Measurements from ENCODE around the gene PAQR5. TPM values are rescaled to one million over a fixed set of nuclear protein-coding genes. Genes with fewer than 3 reads are reported as not detected.
A peak's percentile ranks its signal among the peaks of the same experiment; 100 is the strongest.

PAQR5 gene
- total RNA-seq, 1 experiment from 2014 or later = 9.4 TPM

DNA sequence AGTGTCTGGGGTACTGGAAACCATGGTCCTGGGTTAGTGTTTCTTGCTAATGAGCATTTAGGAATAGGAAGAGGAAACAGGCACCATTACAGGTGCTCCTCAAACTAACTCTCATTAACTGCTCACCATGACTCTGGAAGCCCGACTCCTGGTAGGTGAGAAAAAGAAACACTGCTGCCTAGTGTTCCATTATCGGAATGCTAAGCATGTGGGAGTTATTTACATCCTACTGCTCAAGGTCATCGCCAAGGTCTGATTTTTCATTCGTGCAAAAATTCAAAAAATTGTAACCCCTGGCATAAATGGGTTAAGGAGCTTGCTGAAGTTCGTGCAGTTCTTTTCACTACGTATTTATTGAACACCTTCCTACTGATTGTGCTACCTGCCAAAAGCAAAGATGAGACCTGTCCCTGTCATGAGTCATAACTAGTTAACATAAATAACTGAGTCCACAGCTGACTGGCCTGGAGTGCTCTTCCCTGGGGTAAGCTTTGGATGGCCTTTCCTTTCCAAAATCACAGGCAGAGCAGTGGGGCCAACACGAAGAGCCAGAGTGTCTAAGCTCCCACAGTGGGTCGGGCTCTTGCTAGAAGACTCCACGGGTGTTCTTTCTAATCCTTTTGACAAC is 22.7 kb upstream of the PAQR5 start:
- ATAC-seq = no peak
- no peaks in the 10 kb centered on the region for H3K27me3 Mint-ChIP-seq (ENCODE audit: low read depth)
- no peak overlapping the region for H3K4me3 Mint-ChIP-seq
- no peaks in the 10 kb centered on the region for H3K36me3 Mint-ChIP-seq
- TF ChIP-seq, protein P1, sequence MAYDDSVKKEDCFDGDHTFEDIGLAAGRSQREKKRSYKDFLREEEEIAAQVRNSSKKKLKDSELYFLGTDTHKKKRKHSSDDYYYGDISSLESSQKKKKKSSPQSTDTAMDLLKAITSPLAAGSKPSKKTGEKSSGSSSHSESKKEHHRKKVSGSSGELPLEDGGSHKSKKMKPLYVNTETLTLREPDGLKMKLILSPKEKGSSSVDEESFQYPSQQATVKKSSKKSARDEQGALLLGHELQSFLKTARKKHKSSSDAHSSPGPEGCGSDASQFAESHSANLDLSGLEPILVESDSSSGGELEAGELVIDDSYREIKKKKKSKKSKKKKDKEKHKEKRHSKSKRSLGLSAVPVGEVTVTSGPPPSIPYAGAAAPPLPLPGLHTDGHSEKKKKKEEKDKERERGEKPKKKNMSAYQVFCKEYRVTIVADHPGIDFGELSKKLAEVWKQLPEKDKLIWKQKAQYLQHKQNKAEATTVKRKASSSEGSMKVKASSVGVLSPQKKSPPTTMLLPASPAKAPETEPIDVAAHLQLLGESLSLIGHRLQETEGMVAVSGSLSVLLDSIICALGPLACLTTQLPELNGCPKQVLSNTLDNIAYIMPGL (CRISPR knock-in tag; IDR thresholded peaks at IDR 0.05) = no peak
- TF ChIP-seq NR3C1 (CRISPR knock-in tag; conservative IDR thresholded peaks at IDR 0.05; ENCODE audit: low read depth) = no peak
- ChIA-PET CTCF (interaction anchor here (0.6 to 1.0 kb wide), 3 partner anchors 51 to 217 kb away, joined by 3 to 4 read pairs (median 3); no protein-coding TSS in a partner anchor), POLR2A (no interaction called here)
- peak overlapping the region; percentile 63; the same call in 1 of the 2 replicates for H3K27ac Mint-ChIP-seq
- H3K9me3 Mint-ChIP-seq = no peaks in the 10 kb centered on the region
- peaks cover 32% of the 10 kb centered on the region for H3K4me1 Mint-ChIP-seq
- no peak for DNase-seq (ENCODE audit: low spot score)

DNA sequence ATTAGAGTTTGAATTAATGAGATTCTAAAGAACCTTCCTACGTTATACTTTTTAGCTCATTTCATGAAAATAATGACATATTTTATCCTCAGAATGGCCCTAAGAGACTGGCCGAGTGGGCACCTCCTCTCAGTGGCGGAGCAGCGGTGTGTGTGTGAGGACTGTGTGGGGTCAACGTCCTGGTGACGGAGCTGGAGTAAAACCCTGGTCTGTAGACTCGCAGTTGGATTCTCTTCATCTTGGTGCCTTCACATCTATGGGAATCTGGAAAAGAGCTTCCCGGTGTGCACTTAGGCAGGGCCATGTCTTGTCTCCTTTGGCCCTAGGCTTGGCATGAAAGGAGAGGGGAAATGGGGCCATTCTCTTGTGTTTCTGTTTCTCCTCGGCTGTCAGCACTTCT is 21.4 kb upstream of the PAQR5 start:
- Mint-ChIP-seq H3K9me3 (no peaks in the 10 kb centered on the region), H3K4me1 (peaks cover 19% of the 10 kb centered on the region), H3K27ac (no peak overlapping the region), H3K27me3 (ENCODE audit: low read depth) (no peaks in the 10 kb centered on the region), H3K4me3 (no peak overlapping the region), H3K36me3 (no peaks in the 10 kb centered on the region)
- CTCF ChIA-PET = interaction anchor here (1.0 to 1.4 kb wide), 2 partner anchors 64 to 218 kb away, joined by 4 to 6 read pairs; no protein-coding TSS in a partner anchor
- no peak for TF ChIP-seq JUN (CRISPR knock-in tag; IDR thresholded peaks at IDR 0.05)
- TF ChIP-seq ZNF232 (CRISPR knock-in tag; IDR thresholded peaks at IDR 0.05) = no peak
- TF ChIP-seq, protein P2, sequence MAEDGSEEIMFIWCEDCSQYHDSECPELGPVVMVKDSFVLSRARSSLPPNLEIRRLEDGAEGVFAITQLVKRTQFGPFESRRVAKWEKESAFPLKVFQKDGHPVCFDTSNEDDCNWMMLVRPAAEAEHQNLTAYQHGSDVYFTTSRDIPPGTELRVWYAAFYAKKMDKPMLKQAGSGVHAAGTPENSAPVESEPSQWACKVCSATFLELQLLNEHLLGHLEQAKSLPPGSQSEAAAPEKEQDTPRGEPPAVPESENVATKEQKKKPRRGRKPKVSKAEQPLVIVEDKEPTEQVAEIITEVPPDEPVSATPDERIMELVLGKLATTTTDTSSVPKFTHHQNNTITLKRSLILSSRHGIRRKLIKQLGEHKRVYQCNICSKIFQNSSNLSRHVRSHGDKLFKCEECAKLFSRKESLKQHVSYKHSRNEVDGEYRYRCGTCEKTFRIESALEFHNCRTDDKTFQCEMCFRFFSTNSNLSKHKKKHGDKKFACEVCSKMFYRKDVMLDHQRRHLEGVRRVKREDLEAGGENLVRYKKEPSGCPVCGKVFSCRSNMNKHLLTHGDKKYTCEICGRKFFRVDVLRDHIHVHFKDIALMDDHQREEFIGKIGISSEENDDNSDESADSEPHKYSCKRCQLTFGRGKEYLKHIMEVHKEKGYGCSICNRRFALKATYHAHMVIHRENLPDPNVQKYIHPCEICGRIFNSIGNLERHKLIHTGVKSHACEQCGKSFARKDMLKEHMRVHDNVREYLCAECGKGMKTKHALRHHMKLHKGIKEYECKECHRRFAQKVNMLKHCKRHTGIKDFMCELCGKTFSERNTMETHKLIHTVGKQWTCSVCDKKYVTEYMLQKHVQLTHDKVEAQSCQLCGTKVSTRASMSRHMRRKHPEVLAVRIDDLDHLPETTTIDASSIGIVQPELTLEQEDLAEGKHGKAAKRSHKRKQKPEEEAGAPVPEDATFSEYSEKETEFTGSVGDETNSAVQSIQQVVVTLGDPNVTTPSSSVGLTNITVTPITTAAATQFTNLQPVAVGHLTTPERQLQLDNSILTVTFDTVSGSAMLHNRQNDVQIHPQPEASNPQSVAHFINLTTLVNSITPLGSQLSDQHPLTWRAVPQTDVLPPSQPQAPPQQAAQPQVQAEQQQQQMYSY (CRISPR knock-in tag; IDR thresholded peaks at IDR 0.05) = peak; percentile 67
- TF ChIP-seq ESRRA (CRISPR knock-in tag; IDR thresholded peaks at IDR 0.05; ENCODE audit: borderline replicate concordance) = no peak
- ATAC-seq (no peak), DNase-seq (ENCODE audit: low spot score) (no peak)
- POLR2A ChIA-PET = no interaction called here

DNA sequence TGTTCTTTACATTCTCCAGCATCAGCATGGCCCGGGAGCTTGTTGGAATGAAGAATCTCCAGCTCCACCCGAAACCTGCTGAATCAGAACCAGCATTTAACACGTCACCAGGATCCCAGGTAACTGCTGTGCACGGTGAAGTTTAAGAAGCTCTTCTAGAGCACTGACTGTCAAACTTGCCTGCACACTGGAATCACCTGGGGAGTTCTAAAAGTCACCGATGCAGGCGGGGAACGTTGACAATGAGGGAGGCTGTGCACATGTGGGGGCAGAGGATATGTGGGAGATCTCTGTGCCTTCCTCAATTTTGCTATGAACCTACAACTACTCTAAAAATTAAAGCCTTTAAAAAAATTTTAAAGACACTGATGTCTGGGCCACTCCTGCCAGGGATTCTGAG is 19.1 kb upstream of the PAQR5 start:
- ChIA-PET POLR2A (no interaction called here), CTCF (interaction anchor here (1.0 to 2.0 kb wide), 4 partner anchors 23 to 248 kb away, joined by 3 to 9 read pairs (median 4); no protein-coding TSS in a partner anchor)
- no peak overlapping the region for H3K4me3 Mint-ChIP-seq
- no peak for DNase-seq (ENCODE audit: low spot score)
- H3K36me3 Mint-ChIP-seq = no peaks in the 10 kb centered on the region
- no peak overlapping the region for H3K27ac Mint-ChIP-seq
- H3K9me3 Mint-ChIP-seq = no peaks in the 10 kb centered on the region
- H3K27me3 Mint-ChIP-seq (ENCODE audit: low read depth) = no peaks in the 10 kb centered on the region; the same call in 1 of the 2 replicates
- H3K4me1 Mint-ChIP-seq = peaks cover 11% of the 10 kb centered on the region
- TF ChIP-seq, protein P3, sequence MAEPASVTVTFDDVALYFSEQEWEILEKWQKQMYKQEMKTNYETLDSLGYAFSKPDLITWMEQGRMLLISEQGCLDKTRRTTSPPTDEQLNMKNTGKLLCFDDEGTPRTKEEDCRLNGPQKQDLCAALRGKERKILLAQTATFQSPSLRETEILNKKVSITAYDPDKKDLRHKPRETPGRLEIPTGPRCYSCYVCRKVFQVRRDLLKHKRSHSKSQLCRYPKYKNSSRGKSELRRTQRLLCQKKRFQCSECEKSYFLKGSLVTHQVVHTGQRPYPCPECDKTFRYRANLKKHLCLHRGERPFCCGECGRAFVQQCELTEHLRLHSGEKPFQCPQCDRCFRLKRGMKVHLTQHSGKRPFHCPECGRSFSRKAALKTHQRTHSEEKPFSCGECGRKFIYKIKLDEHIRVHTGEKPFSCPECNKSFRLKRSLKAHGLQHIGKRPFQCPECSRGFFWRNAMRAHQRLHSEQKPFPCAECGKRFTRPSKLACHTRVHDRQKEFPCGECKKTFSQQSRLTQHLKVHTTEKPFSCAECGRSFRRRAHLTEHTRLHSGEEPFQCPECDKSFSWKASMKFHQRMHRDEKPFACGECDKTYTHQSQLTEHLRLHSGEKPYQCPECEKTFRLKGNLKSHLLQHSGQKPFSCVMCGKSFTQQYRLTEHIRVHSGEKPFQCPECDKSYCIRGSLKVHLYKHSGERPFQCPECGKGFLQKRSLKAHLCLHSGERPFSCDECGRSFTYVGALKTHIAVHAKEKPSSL (CRISPR knock-in tag; conservative IDR thresholded peaks at IDR 0.05) = no peak
- TF ChIP-seq OVOL2 (CRISPR knock-in tag; IDR thresholded peaks at IDR 0.05; ENCODE audit: borderline replicate concordance) (no peak), KAT7 (CRISPR knock-in tag; IDR thresholded peaks at IDR 0.05; ENCODE audit: borderline replicate concordance) (no peak)
- TF ChIP-seq, protein P4, sequence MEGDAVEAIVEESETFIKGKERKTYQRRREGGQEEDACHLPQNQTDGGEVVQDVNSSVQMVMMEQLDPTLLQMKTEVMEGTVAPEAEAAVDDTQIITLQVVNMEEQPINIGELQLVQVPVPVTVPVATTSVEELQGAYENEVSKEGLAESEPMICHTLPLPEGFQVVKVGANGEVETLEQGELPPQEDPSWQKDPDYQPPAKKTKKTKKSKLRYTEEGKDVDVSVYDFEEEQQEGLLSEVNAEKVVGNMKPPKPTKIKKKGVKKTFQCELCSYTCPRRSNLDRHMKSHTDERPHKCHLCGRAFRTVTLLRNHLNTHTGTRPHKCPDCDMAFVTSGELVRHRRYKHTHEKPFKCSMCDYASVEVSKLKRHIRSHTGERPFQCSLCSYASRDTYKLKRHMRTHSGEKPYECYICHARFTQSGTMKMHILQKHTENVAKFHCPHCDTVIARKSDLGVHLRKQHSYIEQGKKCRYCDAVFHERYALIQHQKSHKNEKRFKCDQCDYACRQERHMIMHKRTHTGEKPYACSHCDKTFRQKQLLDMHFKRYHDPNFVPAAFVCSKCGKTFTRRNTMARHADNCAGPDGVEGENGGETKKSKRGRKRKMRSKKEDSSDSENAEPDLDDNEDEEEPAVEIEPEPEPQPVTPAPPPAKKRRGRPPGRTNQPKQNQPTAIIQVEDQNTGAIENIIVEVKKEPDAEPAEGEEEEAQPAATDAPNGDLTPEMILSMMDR (IDR thresholded peaks at IDR 0.05) = no peak
- TF ChIP-seq, protein P5, sequence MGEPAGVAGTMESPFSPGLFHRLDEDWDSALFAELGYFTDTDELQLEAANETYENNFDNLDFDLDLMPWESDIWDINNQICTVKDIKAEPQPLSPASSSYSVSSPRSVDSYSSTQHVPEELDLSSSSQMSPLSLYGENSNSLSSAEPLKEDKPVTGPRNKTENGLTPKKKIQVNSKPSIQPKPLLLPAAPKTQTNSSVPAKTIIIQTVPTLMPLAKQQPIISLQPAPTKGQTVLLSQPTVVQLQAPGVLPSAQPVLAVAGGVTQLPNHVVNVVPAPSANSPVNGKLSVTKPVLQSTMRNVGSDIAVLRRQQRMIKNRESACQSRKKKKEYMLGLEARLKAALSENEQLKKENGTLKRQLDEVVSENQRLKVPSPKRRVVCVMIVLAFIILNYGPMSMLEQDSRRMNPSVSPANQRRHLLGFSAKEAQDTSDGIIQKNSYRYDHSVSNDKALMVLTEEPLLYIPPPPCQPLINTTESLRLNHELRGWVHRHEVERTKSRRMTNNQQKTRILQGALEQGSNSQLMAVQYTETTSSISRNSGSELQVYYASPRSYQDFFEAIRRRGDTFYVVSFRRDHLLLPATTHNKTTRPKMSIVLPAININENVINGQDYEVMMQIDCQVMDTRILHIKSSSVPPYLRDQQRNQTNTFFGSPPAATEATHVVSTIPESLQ (CRISPR knock-in tag; IDR thresholded peaks at IDR 0.05) = no peak
- no peak for ATAC-seq

Measured in WTC11 (cell line).